ENCODE data around the gene ACTRT2.

Gene ACTRT2

DNA sequence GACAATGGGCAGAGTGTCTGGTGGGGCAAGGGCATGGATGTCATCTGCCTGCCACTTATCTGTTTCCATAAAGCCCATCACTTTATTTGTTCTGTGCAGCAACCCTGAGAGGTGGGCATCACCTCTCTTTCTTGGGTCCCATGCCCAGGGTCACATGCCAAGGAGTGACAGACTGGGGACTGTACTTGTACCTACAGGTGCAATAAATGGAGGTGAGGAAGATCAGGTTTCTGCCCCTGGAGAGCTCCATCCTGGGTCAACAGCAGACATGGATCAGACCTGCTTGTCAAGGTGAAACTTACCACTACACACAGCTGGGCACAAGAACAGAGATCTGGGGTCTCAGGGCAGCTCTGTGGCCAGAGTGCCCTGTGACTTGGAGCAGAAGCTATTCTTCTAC, 29.3 kb downstream of the ACTRT2 start:
- no peak for DNase-seq

DNA sequence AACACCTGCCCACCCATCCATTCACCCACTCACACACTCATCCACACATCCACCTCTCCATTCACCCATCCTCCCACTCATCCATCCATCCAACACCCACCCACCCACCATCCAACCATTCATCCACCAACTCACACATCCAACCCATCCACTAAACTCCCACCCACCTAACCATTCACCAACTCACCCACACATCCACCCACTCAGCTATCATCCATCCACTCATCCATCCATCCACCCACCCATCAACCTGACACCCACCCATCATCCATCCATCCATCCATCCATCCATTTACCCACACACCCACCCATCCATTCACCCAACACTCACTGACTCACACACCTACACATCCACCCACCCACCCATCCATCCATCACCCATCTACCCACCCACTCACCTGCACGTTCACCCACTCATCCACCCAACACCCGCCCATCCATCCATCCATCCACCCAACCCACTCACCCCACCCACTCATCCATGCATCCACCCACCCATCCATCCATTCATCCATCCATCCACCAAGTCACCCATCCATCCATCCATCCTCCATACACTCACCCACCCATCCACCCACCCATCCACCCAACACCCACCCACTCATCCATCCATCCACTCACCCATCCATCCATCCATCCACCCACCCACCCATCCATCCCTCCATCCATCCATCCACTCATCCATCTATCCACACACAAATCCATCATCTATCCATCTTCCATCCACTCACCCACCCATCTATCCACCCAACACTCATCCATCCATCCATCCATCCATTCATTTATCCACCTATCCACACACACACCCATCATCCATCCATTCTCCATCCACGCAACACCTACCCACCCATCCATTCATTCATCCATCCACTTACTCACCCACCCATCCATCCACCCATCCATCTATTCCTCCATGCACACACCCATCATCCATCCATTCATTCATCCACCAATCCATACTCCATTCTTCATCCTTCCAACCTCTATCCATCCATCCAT, 30.3 kb downstream of the ACTRT2 start:
- no peak for DNase-seq

DNA sequence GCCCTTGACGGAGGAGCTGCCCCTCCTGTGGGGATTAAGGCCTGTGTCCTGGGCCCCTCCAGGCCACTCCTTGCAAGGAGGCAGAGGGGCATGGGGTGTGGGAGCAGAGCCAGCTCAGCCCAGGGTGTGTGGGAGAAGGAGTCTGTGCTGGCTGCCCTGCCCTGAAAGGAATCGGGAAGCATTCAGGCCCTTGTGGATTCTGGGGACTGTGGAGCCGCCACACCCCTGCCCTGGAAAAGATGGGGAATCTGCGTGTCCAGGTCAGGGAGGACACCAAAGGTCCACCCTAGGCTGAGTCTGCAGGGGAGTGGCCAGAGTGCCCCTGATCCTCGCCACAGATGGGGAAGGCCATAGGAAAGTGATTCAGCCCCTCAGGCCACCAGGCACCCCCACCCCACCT, 31.2 kb downstream of the ACTRT2 start:
- DNase-seq, result no peak

DNA sequence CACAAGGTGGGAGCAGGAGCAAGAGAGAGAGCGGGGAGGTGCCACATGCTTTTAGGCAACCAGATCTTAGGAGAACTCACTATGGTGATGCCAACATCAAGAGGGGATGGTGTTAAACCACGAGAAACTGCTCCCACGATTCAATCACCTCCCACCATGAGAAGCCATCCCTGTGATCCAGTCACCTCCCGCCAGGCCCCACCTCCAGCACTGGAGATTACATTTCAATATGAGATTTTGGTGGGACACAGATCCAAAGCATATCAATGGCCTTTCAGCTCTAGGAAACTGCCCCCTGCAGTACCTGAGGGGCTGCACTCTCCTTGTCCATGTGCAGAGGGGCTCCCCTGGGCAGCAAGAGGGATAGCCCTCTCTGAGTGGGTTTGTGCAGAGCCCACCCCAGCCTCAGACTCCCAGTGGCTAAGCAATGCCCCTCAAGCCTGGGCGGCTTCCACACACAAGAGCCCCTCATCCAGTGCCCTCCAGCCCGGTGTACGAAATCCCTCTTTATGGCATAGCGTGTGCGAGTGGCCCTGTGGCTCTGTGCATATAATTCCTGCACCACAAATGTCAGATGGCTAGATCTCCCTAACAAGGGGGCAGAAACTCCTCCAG, 32.2 kb downstream of the ACTRT2 start:
- DNase-seq, result no peak

DNA sequence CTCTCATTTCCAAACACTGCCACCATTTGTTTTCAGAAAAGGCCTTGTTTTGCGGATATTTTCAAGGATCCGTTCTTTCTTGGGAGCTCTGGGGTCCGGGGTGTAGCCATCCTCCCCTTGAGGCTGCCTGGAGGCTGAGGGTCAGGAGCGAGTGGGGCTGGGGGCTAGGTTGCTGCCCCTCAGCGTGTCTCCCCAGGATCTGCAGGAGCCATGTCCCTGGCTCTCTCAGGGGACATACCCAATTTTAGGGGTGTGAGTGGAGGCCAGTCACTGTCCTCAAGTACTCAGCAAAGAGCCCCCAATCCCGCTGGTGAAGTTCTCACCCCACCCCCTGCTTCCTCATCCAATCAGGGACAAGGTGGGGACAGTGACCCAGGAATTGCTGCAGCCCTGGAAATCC, 32.7 kb downstream of the ACTRT2 start:
- no peak for DNase-seq

DNA sequence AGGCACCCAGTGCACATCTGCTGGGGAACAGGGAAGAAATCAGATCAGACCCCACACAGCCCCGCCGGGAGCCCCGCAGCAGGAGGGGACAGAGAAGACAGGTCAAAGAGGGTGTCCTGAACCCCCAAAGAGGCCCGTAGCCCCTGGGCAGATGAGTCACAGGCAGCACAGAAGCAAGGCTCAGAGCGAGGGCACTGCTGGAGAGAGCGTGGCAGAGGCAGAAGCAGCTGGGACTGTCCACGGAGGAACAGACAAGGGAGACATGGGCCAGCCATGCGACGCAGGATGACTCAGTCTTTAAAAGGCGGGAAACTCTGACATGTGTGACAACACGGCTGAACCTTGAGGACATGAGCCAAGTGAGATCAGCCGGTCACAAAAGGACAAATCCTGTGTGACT, 33.2 kb downstream of the ACTRT2 start:
- no peak for DNase-seq

DNA sequence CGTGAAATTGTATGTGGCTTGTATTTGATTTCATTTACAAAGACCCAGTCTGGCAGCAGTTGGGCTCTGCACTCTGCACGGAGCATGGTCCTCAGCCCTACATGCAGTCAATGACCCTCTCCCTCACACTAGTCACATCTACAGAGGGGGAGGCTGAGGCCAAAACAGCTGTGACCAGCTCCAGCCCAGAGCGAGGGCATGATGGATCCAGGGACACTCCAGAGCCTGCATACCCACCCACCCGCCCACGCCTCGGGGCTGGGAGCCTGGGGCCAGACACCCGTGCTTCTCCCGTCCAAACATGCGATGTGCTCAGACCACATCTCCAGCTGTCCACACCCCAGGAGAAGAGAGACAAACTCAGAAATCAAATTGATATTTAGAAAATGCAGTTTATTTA, 33.8 kb downstream of the ACTRT2 start:
- no peak for DNase-seq

DNA sequence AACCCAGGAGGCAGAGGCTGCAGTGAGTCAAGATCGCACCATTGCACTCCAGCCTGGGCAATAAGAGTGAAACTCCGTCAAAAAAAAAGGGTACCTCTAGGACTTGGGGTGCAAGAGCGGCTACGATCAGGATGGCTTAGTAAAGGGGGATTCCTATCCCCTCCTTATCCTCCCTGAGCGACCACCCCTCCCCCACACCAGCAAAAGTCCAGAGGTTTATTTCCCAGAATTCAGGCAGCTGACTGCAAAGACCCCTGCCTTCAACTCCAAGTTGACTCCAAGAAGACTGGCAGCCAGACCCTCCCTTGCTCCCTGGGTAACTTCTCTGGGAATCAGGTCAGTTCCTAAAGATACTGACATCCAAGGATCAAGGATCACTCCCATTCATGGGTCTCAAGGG, 35.4 kb downstream of the ACTRT2 start:
- no peak for DNase-seq

DNA sequence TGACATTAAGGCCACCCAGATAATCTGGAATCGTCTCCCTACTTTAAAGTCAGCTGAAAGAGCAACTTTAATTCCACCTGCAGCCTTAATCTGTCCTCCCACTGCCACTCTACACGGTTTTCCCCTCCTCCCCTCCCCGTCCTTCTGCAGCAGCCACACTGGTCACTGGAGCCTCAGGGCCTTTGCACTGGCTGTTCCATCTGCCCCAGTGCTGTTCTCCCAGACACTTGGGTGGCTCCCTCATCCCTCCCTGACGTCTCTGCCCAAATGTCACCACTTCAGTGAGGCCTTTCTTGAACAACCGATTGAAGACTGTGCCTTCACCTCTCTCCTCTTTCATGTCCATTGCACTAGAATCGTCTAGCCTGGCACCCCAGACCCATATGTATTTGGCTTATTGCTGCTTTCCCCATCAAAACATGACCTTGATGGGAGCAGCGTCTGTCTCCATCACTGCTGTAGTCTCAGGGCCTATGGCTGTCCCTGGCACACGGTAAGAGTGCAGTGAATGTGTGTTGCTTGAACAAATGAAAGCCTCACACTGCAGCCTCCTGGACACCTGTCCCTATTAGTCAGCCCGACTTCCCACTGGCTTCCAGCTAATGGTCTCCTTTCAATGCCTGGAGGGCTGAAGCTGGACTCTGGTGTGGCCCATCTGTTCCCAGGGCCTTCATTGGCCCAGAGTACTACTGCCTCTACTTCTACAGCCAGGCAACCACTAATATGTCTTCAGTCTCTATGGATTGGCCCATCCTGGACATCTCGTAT, 37.2 kb downstream of the ACTRT2 start:
- DNase-seq, result no peak

DNA sequence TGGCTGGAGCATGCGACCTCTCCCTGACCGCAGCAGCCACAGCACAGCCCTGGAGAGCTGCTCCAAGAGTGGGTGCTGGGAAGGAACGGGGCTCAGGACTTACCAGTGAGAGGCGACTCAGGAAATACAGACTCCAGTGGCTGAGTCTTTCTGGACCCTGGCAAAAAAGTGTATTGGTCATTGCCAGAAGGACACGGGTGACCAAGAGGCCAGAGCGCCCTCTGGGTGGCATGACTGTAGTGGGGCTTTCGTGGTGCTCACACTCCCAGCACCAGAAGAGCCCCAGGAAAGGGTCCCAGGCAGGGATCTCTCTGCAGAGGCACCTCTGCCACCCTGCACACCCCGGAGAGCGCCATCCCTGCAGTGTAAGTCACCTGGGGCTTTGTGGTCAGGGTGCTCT, 38.9 kb downstream of the ACTRT2 start:
- no peak for DNase-seq

DNA sequence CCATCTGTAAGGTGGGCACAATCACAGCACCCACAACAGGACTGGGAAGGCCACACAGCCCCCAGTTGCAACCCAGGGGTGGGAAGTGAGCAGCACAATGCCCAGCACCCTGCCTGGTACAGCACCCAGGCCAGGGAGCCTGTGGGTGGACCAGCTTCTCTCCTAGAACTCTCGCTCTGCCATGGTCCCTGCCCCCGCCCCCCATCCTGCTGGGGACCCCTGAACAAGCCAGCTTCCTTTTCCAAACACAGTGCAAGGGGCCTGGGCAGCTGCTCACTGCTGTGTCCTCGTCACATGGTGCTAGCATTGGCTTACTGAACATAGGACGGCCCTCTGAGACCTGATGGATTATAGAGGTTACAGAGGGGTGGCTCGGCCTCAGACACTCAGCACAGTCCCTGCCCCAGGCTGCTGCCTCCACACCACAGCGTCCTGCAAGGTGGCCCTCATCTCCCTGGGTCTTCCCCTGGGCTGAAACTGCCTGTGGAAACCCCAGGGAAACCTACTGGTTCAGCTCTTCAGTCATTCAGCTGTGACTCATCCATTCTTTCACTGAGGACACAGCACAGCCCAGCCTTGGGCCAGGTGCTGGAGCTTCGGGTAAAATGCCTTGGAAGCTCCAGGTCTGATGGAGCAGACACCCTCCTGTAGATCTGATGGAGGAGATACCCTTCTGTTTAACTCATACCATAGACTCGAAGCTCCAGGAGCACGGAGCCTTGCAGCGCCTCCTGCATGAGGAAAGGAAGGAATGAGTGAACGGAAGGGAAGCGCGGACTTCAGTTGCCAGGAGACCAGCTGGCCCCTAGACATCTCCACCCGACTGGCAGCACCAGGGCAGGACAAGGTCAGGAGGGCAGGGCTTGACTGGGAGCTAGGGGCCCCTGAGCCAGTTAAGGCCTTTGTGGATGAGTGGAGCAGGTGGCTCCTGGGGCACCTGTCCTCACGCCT, 39.6 kb downstream of the ACTRT2 start:
- no peak for DNase-seq

DNA sequence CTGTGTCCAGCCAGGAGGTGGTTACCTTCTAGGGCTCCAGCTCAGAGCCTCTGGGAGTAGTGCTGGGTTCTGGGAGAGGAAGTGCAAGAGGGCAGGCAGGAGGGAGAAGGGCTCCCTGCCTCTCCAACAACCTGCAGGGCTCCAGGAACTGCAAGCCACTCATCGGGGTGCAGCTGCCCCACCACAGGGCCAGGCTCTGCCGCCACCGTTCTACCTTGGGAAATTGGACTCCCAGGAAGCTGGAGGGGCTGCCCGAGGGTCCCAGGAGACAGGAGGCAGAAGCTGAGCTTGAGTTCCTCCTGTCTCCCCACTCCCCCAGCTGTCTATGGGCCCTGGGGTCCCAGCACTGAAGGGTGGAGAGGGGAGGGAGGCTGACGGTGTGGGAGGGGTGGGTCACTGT, 40.3 kb downstream of the ACTRT2 start:
- no peak for DNase-seq

DNA sequence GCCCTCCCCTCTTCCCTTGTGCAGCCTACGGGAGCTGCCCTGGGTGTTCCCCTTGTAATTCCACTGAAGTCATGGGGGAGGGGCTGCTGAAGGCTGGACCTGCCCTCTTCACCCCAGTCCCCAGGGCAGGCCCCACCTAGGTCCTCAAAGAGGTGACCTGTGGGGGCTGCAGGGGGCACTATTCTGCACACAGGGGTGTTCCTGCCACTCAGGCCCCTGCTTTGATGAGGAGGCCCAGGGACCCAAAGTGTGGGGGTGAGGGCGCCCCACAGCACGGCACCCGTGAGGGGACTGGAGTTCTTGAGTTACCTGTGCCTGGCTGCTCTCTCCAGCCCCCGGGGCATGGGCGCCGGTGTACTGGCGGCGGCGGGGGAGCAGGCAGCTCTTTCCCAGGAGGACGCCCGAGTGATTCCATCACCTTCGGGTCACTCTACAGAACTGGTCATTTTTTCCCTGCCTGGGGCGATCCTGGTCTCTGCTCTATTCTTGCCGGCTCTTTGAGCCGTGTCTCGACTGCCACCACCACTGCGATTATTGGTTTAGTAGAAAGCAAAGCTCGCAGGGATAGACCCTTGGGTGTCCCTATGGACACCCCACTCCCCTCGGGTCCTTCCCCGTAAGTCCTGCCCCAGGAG, 40.8 kb downstream of the ACTRT2 start:
- DNase-seq, result no peak

DNA sequence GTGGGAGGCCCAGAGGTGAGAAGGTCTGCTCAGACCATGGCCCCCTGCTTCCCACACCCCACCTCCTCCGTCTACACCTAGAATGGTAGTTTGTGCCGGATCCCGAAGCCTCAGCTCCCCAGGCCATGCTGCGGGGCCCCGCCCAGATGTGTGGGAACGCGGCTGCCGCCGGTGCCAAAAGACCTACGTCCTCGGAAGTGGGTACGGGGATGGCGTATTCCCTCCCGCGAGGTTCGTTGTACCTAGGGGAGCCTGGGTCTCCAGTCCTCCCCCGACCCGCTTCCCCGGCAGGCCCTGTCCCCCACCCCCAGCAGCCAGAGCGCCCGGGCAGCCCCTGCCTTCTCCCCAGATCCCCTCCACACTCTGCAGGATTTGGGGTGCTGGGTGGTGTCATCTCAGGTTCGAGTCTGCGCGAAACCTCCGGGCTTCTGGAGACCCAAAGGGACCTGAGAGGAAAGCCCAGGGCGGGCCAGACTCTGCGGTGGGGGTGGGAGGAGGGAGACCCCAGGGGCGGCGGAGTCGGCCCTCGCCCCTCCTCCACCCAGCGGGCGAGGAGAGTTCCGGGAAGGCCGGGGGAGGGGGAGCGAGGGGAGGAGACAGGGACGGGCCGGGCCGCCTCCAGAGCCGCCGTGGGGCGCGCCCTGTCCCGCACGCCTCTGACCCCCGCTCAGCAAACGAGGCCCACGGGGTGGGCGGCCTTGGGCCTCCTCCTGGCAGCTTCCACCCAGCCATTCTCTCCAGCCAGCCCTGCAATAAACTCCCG, 41.5 kb downstream of the ACTRT2 start:
- no peak for DNase-seq

DNA sequence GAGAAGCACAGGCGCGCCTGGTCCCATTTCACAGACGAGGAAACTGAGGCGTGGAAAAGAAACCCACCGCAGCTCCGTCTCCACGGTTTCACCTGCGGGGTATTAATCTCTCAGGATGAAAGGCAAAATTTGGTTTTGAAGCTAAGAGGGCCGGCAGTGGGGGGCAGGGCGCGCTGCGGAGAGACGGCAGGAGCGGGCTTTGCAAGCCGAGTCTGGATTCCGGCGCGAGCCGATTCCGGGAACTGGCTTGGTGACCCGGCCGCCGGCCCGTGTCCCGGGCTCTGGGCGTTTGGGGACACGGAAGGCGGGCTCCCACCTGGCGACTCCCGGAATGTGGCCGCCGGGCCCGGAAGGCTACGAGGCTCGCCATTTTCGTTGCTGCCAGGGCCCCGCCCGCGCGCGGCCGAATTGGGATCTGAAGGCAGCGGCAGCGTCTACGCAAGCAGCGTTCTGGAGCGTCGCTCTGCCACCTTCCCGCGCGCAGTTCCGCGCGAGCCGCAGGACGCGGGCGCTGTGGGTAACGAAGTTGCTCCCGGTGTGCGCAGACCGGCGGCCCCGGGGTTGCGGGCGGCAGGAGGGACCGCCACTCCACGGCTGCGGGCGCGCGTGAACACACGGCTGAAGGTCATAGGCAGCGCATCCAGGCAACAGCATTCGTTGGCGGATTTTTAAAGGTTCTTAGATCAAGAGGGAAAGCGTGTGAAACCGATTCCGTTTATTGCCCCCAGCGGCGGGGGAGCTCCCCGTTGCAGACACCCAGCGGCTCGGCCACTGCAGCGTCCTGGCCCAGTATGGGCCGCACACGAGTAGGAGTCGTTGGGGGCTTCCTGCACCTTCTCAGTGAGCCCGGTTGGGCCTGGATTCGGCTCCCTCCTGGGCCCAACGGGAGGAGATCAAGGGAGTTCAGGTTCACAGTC, 42.4 kb downstream of the ACTRT2 start:
- no peak for DNase-seq

DNA sequence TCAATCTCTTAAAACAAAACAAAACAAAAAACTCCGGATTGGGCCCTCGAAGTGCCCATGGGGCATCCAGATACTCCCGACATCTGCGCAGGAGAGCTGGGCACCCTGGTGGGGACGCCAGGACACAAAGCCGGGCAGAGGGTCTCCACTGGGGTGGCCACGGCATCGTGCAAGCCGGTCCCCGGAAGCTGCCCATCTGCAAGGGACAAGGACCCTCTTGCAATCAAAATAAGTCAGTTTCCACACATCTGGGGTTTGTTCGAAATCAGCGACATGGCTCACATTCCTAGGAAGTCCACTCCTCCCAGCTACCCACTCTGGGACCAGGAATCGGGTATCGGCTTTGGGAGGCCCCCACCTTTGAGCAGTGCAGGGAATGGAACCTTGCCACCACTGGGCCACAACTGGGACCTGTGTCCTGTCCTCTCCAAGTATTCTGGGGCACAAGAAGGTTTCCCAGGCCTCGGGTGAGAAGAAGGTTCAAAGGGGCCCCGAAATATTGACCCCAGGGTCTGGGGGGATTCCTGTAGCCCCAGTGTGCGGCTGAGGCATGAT, 43.1 kb downstream of the ACTRT2 start:
- no peak for DNase-seq

DNA sequence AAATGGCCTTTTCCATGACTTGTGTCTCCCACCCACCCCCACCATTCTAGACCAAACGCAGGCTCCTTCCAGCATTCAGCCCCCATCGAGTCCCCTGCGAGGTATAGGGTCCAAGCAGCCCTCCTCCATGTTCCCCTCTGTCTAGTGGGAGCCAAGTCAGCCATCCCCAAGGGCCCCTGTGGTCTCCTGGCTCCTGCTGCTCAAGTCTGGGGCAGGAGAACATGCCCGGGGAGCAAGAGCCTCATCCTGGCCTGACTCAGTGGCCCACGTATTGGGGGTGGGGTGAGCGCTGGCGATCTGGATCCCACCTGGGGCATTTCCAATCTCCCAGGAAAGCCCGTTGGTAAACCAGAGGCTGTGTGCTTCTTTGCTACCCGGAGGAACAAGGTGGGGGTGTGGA, 43.6 kb downstream of the ACTRT2 start:
- no peak for DNase-seq

DNA sequence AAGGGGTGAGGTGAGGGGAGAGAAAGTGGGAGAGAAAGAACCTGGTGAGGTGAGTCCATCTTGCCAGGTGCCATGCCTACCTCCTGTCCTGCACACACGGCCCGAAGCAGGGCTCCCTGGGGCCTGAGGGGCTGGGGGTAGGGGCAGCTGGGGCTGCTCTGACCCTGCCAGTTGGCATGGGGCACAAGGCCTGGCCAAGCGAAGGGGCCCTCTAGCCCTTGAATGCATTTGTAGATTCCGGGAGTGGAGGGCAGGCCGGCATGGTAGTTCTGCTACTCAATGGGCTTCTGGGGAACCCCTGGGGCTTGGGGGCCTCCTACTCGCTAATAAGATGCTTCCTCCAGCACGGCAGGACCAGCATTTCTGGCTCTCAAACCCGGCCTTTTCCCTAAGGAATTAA, 44.1 kb downstream of the ACTRT2 start:
- no peak for DNase-seq
